ENCODE data around the gene PEDS1.
"Not testable (repeated sequence)": the region's sequence is repeated elsewhere in the genome, so short reads cannot be mapped to it uniquely, and the experiment has no call there.

Gene PEDS1

DNA sequence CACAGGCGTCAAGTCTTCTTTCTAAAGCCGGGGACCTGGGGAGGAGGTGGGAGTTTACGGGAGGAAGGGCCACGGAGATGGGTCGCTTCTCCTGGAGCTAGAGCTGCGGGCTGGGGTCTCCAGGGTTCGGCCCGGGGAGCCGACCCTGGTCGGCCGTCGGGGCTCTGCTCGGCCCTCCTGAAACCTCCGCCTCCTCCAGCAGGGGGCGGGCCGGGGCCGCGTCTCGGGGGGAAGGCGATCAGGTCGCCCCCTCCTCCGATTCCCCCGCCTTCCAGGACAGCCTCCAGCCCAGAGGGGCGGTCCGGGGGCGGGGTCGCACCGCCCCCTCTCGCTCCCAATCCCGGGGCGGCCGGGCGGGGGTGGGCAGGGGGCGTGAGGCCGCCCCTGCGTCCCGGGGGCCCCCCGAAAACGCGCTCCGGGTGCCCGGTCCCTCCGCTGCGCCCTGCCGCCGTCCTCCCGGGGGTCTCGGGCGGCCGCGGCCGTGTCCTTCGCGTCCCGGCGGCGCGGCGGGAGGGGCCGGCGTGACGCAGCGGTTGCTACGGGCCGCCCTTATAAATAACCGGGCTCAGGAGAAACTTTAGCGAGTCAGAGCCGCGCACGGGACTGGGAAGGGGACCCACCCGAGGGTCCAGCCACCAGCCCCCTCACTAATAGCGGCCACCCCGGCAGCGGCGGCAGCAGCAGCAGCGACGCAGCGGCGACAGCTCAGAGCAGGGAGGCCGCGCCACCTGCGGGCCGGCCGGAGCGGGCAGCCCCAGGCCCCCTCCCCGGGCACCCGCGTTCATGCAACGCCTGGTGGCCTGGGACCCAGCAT lies 36.9 kb upstream of the PEDS1 start, which contains the start of gene CEBPB:
TSS of gene CEBPB (plus strand) at position 580 of the 814 bp plus-strand sequence. CDS start at position 784, 204 bp downstream.
- DNase-seq (ENCODE audit: low read depth), result peak; percentile 73

DNA sequence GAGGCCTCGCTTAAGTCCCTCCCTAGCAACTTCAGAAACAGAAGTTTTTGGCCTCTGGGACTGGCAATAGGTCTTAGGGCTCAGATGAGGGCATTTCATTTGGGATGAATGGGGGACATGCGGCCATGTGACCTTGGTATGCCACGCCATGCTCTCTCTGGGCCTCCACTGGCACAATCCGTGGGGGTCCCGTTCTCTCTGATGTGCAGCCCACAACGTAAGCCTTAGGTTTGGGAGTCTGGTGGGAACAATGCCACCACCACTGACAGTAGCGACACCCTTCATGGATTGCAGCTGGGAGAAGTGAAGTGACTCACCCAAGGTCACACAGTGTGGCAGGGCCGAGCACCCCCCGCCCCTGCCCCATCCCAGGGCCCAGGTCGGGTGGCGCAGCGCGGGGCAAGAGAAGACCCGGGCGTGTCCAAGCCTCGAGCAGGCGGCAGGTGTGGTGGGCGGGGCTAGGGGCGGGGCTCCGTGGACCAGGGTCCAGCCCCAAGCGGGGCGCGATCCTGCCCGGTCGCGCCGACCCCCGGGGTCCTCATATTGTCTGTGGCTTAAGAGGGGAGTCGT lies 36.2 kb upstream of the PEDS1 start:
- no peak for DNase-seq (ENCODE audit: low read depth)

- DNase-seq (ENCODE audit: low read depth), result no peak
Measured at GRCh38 chr20:50188879-50189680, 35.6 kb upstream of the PEDS1 start.

GRCh38 chr20:50188287-50188688 lies 34.8 kb upstream of the PEDS1 start:
- no peak for DNase-seq (ENCODE audit: low read depth)

- no peak for DNase-seq (ENCODE audit: low read depth)
Measured at GRCh38 chr20:50187403-50188051, 34.0 kb upstream of the PEDS1 start.

- no peak for DNase-seq (ENCODE audit: low read depth)
Measured at GRCh38 chr20:50186987-50187402, 33.5 kb upstream of the PEDS1 start.

- DNase-seq (ENCODE audit: low read depth), result peak; percentile 83
Measured at GRCh38 chr20:50186151-50186885, 32.8 kb upstream of the PEDS1 start.

- DNase-seq (ENCODE audit: low read depth), result no peak
Measured at GRCh38 chr20:50185426-50185825, 31.9 kb upstream of the PEDS1 start.

- DNase-seq (ENCODE audit: low read depth), result no peak
Measured at GRCh38 chr20:50182346-50182745, 28.8 kb upstream of the PEDS1 start.

- no peak for DNase-seq (ENCODE audit: low read depth)
Measured at GRCh38 chr20:50181344-50181743, 27.8 kb upstream of the PEDS1 start.

DNA sequence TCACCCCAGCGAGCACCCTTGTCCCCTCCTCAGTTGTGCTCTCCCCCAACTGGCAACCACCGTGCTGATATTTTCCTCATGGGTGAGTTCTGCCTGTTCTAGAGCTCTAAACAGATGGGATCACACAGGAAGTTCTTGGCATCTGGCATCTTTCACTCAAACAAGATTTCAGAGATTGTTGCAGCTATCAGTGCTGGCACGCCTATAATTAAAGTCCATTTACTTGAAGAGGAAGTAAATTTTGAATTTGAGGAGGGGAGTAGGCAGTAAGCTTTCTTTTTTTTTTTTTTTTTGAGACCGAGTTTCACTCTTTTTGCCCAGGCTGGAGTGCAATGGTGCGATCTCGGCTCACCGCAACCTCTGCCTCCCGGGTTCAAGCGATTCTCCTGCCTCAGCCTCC lies 25.1 kb upstream of the PEDS1 start:
- DNase-seq (ENCODE audit: low read depth), result not testable (repeated sequence)

DNA sequence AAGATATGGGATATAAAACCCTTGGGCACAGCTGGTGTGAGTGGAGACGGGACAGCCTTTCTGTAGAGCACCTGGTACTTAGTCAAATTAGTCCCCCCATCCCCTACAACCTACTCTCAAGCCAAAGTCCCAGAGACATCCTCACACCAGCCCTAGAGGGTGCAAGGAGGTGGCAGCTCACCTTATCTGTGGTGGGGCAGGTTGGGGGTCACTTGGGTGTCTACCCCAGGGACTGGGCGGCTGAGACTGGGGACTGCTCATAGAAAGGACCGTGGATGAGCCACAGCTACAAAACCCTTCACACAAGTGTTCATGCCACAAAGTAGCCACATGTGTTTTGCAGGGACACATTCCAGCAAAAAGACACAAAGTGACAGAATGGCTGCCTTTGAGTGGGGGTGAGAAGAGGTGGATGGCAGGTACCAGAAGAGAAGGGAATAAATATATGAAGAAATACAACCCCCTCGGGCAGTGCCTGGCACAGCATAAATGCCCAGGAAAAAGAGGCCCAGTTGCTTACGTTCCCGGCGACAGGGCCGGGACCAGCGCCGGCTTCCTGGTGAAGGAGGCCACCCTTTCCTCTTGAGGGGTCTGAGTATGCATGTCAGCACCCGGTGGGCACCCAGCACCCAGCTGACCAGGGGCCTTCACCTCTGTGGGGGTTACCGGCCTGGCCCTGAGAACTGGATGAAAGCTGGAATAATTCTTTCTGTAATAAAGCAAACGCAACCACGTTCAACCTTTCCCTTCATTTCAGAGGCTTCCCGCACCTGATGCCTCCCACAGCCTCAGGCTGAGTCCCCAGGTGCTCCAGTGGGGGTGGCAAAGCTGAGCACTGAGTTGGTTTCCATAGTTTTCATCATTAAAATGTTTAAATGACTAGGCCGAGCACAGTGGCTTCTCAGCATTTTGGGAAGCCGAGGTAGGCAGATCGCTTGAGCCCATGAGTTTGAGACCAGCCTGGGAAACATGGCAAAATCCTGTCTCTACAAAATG lies 22.7 kb upstream of the PEDS1 start:
- no peak for DNase-seq (ENCODE audit: low read depth)

DNA sequence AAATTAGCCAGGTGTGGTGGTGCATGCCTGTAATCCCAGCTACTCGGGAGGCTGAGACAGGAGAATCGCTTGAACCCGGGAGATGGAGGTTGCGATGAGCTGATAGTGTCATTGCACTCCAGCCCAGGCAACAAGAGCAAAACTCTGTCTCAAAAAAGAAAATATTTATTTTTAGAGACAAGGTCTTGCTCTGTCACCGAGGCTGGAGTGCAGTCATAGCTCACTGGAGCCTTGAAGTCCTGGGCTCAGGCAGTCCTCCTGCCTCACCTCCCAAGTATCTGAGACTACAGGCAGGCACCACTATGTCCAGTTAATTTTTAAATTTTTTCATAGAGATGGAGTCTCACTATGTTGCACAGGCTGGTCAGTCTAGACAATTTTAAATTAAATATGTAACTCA lies 20.9 kb upstream of the PEDS1 start:
- DNase-seq (ENCODE audit: low read depth), result no peak

DNA sequence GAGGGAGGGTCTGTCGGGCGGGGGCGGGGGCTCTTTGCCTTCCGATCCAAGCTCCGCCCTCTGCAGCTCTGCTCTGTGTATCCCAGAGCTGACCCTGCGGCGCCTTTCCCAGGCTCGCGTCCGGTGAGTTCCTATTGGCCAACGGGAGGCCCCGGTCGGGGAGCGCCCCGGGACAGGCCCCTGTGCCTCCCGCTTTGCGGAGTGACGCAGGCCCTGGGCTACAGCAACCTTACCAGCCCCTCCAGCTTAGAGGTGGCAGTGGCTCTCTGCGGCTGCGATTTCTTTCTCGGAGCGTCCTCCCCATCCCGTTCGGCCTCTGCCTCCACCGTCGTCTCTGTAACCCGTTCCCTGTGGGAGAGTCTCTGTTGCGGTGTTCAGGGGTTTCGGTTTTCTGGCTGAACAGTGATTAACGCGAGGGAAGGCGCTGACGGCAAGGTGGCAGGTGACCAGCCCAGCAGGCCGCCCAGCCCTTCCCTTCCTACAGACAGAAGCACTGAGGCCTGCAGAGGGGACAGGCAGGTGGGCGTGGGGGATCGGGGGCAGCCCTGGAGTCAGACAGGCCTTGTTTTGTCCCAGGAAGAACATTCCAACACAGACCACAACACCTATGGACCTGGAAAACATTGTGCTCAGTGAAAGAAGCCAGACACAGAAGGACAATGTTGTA lies 19.0 kb upstream of the PEDS1 start:
- DNase-seq (ENCODE audit: low read depth), result no peak

GRCh38 chr20:50170549-50171220 lies 17.2 kb upstream of the PEDS1 start:
- no peak for DNase-seq (ENCODE audit: low read depth)

DNA sequence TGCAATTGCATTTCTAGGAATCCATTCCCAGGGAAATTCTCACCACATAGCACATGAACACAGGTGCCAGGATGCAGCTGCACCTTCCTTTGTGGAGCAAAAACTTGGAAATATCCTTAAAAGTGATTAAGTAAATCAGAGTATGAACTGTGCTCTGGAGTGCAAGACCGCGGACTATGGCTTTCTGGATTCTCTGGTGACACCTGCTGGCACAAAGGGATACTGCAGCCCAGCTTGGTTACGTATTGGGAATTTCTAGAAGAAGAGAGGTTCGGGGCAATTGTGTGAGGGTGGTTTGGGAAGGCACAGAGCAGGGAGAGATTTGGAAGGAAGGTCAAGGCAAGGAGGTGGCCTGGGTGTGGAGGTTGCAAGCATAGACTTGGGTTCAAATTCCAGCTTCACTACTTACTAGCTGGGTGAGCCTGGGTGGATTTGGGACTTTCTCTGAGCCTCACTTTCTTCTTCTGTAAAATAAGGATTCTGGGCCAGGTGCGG lies 15.9 kb upstream of the PEDS1 start:
- DNase-seq (ENCODE audit: low read depth), result peak; percentile 70

GRCh38 chr20:50165684-50166554 lies 12.4 kb upstream of the PEDS1 start:
- DNase-seq (ENCODE audit: low read depth), result peak; percentile 77
